ENCODE results near the gene SRXN1.
A peak's percentile ranks its signal among the peaks of the same experiment; 100 is the strongest.

The SRXN1 gene

DNA sequence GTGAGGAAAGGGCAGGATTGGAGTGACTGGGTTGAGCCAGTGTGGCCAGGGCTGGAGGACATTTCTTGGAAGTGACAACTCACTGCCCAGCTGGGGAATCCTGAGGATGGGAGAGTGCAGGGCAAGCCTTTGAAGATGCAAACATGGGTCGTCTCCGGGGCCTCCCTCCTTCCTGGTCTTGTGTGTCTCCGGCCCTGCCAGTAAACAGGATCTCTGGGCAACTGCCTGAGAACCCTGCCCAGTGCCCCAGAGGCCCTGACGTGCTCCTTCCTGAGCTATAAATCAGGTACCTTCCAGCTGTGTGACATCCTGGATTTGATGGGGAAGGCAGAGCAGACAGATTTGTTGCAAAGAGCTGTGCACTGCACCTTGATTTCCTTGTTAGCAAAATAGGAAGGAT lies 30.0 kb downstream of the SRXN1 start:
- no peak for DNase-seq (ENCODE audit: low read depth)

DNA sequence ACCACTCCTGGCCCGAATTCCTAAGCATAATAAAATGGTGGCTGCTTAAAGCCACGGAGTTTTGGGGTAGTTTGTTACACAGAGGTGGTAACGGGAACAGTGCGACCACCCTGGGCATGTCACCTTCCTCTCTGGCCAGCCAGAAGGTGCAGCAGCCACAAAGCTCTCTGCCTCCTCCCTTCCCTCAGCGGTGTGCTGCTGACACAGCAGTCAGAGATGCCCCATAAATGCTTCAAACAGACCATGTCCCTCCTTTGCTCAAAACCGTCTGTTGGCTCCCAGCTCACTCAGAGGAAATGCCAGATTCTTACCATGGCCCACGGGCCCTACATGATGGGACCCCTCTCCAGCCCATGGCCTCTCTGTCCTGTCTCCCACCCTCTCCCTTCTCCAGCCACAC lies 30.8 kb downstream of the SRXN1 start:
- DNase-seq (ENCODE audit: low read depth), result no peak
- H3K4me3 ChIP-seq (ENCODE audit: control insufficient read depth, low read depth, low read length), result no peak overlapping the region
- TF ChIP-seq, protein P1, sequence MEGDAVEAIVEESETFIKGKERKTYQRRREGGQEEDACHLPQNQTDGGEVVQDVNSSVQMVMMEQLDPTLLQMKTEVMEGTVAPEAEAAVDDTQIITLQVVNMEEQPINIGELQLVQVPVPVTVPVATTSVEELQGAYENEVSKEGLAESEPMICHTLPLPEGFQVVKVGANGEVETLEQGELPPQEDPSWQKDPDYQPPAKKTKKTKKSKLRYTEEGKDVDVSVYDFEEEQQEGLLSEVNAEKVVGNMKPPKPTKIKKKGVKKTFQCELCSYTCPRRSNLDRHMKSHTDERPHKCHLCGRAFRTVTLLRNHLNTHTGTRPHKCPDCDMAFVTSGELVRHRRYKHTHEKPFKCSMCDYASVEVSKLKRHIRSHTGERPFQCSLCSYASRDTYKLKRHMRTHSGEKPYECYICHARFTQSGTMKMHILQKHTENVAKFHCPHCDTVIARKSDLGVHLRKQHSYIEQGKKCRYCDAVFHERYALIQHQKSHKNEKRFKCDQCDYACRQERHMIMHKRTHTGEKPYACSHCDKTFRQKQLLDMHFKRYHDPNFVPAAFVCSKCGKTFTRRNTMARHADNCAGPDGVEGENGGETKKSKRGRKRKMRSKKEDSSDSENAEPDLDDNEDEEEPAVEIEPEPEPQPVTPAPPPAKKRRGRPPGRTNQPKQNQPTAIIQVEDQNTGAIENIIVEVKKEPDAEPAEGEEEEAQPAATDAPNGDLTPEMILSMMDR (conservative IDR thresholded peaks at IDR 0.05; ENCODE audit: control insufficient read depth, insufficient read depth, low read depth, low read length), result no peak

More for the DNA sequence above, 30.0 kb downstream of the SRXN1 start:
- TF ChIP-seq, protein P1 (conservative IDR thresholded peaks at IDR 0.05; ENCODE audit: control insufficient read depth, insufficient read depth, low read depth, low read length), result no peak
- H3K4me3 ChIP-seq (ENCODE audit: control insufficient read depth, low read depth, low read length), result no peak overlapping the region

DNA sequence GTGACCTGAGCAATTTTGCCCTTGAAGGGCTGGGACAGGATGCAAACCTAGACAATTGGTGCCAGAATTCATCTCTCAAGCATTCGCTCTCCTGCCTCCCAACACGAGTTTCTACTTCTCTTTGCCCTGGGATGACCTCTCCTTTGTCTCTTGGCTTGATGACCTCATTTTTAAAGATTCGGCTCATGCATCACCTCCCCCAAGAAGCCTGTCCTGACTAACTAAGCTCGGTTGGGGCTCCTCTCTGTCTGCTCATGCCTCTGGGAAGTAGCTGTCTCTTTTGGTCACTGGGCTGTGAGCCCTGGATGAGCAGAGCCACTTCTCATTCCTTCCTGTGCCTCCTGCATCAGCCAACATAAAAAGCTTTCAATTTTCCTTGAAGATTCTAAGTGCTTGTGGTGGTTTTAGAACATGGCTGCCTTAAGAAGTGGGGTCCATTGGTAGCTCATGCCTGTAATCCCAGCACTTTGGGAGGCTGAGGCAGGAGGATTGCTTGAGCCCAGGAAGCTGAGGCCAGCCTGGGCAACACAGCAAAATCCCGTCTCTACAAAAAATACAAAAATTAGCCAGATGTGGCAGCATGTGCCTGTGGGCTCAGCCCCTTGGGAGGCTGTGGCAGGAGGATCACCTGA lies 31.8 kb downstream of the SRXN1 start:
- TF ChIP-seq, protein P1 (conservative IDR thresholded peaks at IDR 0.05; ENCODE audit: control insufficient read depth, insufficient read depth, low read depth, low read length), result no peak
- H3K4me3 ChIP-seq (ENCODE audit: control insufficient read depth, low read depth, low read length), result no peak overlapping the region
- DNase-seq (ENCODE audit: low read depth), result peak; percentile 31

DNA sequence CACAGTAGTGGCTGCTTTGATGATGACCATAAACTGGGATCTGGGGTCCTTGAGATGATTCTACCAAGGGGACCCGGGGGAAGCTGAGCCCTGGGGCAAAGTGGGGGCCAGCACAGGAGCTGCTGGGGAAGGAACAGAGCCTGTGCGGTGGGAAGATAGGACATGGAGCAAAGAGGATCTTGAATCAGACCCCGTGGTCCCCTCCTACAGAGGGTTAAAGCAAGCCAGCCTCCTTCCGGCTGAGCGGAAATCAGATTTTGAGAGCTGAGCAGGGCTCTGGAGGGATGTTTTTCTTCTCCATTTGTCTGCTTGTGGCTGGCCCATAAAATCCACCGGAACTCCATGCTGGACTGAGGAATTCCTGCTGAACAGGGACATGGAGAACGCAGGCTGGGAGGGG lies 32.8 kb downstream of the SRXN1 start:
- DNase-seq (ENCODE audit: low read depth), result no peak
- no peak overlapping the region for H3K4me3 ChIP-seq (ENCODE audit: control insufficient read depth, low read depth, low read length)
- TF ChIP-seq, protein P1 (conservative IDR thresholded peaks at IDR 0.05; ENCODE audit: control insufficient read depth, insufficient read depth, low read depth, low read length), result no peak

DNA sequence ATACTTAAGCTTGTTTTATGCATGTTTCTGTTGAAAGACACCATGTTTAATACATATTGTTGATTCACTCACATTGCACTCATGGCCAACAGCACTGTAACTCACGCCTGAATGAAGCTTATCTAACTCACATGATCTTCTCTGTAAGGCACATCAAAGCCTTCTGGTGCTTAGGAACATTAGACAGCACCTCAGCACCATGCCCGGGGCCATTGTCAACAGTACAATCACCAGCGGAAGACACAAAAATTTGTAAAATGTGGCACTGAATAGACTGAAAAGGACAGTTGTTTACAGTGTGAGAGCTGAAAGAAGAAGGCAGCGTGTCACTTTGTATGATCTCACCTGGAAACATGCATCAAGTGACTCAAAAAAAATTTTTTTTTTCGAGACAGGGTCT lies 34.0 kb downstream of the SRXN1 start:
- TF ChIP-seq, protein P1 (conservative IDR thresholded peaks at IDR 0.05; ENCODE audit: control insufficient read depth, insufficient read depth, low read depth, low read length), result no peak
- no peak for DNase-seq (ENCODE audit: low read depth)
- H3K4me3 ChIP-seq (ENCODE audit: control insufficient read depth, low read depth, low read length), result no peak overlapping the region

DNA sequence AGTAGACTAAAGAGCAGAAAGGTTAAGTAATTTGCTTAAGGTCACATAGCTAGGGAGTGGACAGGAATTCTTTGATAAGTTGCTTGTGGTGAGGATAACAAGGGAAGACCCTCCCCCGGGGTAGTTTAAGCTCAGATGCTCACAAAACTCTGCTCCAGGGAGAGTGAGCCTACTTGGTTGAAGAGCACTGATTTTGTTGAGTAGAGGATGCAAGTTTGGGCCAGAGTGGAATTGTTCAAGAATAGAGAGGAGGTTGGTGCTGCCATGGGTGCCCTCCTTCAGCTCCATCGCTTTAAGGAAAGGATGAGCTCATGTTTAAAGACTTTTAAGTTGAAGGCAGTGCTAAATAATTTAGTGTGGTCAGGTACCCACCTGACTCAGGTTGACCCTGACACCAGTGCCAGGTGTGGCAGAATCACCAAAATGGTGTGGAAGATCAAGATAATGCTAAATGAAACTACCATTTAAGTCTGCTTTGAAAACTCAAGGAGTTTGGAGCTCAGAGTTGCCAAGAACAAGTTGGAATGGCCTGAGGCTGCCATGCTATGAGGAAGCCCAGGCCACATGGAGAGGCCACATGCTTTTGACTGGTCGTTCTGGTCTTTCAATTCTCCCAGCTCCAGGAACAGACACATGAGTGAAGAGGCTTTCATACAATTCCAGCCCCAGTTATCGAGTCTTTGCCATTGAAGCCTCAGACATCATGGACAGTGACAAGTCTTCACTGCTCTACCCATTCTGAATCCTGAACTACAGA lies 34.9 kb downstream of the SRXN1 start:
- no peak overlapping the region for H3K4me3 ChIP-seq (ENCODE audit: control insufficient read depth, low read depth, low read length)
- DNase-seq (ENCODE audit: low read depth), result no peak
- TF ChIP-seq, protein P1 (conservative IDR thresholded peaks at IDR 0.05; ENCODE audit: control insufficient read depth, insufficient read depth, low read depth, low read length), result no peak

All from fibroblast of mammary gland (primary cell).